B cell (primary cell): ENCODE measurements around the gene DDI2. TPM values are rescaled to one million over a fixed set of nuclear protein-coding genes. Genes with fewer than 3 reads are reported as not detected.

Source experiments
- ATAC-seq: fragments of 200-7000 bp; cut with Tn5 transposase; one replicate; pipeline ENCODE4 v1.10.0; 2021; ENCODE audit warnings: low read depth, mild to moderate bottlenecking, moderate number of reproducible peaks, moderate library complexity
- CTCF ChIA-PET: fragments of 350-600 bp; sonication (Branson Sonifier 250); formaldehyde crosslinking; loops from one replicate; lab custom pipeline; 2021; ENCODE audit warnings: antibody characterized with exemption, inconsistent platforms; lab: Charles Lee
- POLR2A ChIA-PET: fragments of 350-600 bp; sonication (Branson Sonifier 250); formaldehyde crosslinking; loops from one replicate; lab custom pipeline; 2021; ENCODE audit warnings: antibody characterized with exemption; lab: Charles Lee
- DNase-seq: peaks from one replicate; pipeline ENCODE4 v3.0.0; 2013
- H2AFZ ChIP-seq: 2 replicates; pipeline ENCODE4 v1.6.1; 2012; ENCODE audit warnings: mild to moderate bottlenecking, low read depth, low read length; ENCODE audit not compliant: insufficient read depth, poor library complexity, severe bottlenecking
- H3K27ac ChIP-seq, 2 donors: 1 replicate in 1 of 2; 2 replicates in 1 of 2; pipeline ENCODE4 v1.5.1; 2012 to 2013; ENCODE audit warnings: low read length in 2 of 2, mild to moderate bottlenecking in 2 of 2, moderate library complexity in 1 of 2
- H3K27me3 ChIP-seq, 4 experiments: fragments of 200-600 bp in 1 of 4; sonication (generic) in 1 of 4; replicated peaks in 1 of 4; 1 replicate in 2 of 4; 2 replicates in 2 of 4; pipeline versions ENCODE4 v1.6.1 to v1.7.0; 2013 to 2016; ENCODE audit warnings: low read length in 3 of 4, mild to moderate bottlenecking in 2 of 4, mixed read lengths in 1 of 4, moderate library complexity in 1 of 4; ENCODE audit not compliant: insufficient read depth in 4 of 4, control insufficient read depth in 3 of 4; ENCODE audit errors: control extremely low read depth in 1 of 4
- H3K36me3 ChIP-seq, 2 experiments: replicated peaks in 1 of 2; 1 replicate in 1 of 2; 2 replicates in 1 of 2; pipeline versions ENCODE4 v1.6.1 to v1.7.1; 2013; ENCODE audit warnings: low read length in 1 of 2; ENCODE audit not compliant: insufficient read depth in 2 of 2, control insufficient read depth in 1 of 2; ENCODE audit errors: control extremely low read depth in 1 of 2, extremely low read depth in 1 of 2
- H3K4me1 ChIP-seq, 2 donors: fragments of 200-600 bp in 1 of 2; sonication (generic) in 1 of 2; 1 replicate in 1 of 2; 2 replicates in 1 of 2; pipeline versions ENCODE4 v1.5.1 to v1.6.1; 2013 to 2017; ENCODE audit warnings: low read length in 2 of 2; ENCODE audit not compliant: control insufficient read depth in 2 of 2, insufficient read depth in 2 of 2
- H3K4me2 ChIP-seq: replicated peaks from 2 replicates; pipeline ENCODE3; 2012; ENCODE audit warnings: mild to moderate bottlenecking, low read depth, low read length; ENCODE audit not compliant: poor library complexity, severe bottlenecking
- H3K4me3 ChIP-seq, 5 experiments: fragments of 200-600 bp in 1 of 5; sonication (generic) in 1 of 5; 1 replicate in 3 of 5; 2 replicates in 2 of 5; pipeline versions ENCODE4 v1.5.1 to v1.7.0; 2011 to 2016; ENCODE audit warnings: low read length in 4 of 5, mild to moderate bottlenecking in 4 of 5, low read depth in 2 of 5, control low read depth in 1 of 5, moderate library complexity in 1 of 5; ENCODE audit not compliant: insufficient read depth in 1 of 5; ENCODE audit errors: control extremely low read depth in 1 of 5, extremely low read depth in 1 of 5
- H3K79me2 ChIP-seq: fragments of 200-600 bp; sonication (generic); one replicate; pipeline ENCODE4 v1.6.0; 2016; ENCODE audit warnings: low read length; ENCODE audit not compliant: control insufficient read depth, insufficient read depth
- H3K9ac ChIP-seq: fragments of 200-600 bp; sonication (generic); 2 replicates; pipeline ENCODE4 v1.6.1; 2017; ENCODE audit warnings: mild to moderate bottlenecking, low read length, moderate library complexity
- H3K9me3 ChIP-seq, 3 donors: one replicate each; pipeline versions ENCODE4 v1.6.1 to v1.7.1; 2013; ENCODE audit warnings: low read length in 2 of 3; ENCODE audit not compliant: control insufficient read depth in 2 of 3, insufficient read depth in 1 of 3; ENCODE audit errors: control extremely low read depth in 1 of 3
- H4K20me1 ChIP-seq: 2 replicates; pipeline ENCODE4 v1.6.0; 2012; ENCODE audit warnings: mild to moderate bottlenecking, low read length; ENCODE audit not compliant: insufficient read depth, control insufficient read depth, poor library complexity, severe bottlenecking
- H3K27ac Mint-ChIP-seq: one replicate; pipeline ENCODE4 v1.8.0; 2021; ENCODE audit warnings: mixed read lengths
- H3K27me3 Mint-ChIP-seq: one replicate; pipeline ENCODE4 v1.8.0; 2021; ENCODE audit warnings: mixed read lengths
- H3K4me1 Mint-ChIP-seq: one replicate; pipeline ENCODE4 v1.8.0; 2021; ENCODE audit warnings: mixed read lengths
- H3K4me3 Mint-ChIP-seq: one replicate; pipeline ENCODE4 v1.8.0; 2021; ENCODE audit warnings: mixed read lengths
- H3K9me3 Mint-ChIP-seq: one replicate; pipeline ENCODE4 v1.8.0; 2022; ENCODE audit warnings: mixed read lengths; ENCODE audit not compliant: insufficient read depth
- CTCF ChIP-seq: fragments of 200-600 bp; IDR thresholded peaks from one replicate; pipeline ENCODE4 v1.8.0; 2022; ENCODE audit warnings: antibody characterized with exemption, mild to moderate bottlenecking
- EZH2 ChIP-seq: IDR thresholded peaks from 2 replicates; pipeline ENCODE4 v1.6.1; 2012; ENCODE audit warnings: borderline replicate concordance, low read depth, mild to moderate bottlenecking, moderate library complexity, low read length; ENCODE audit not compliant: insufficient read depth, poor library complexity, severe bottlenecking
- WGBS: methylation state at CpG from one replicate; pipeline ENCODE4 v1.1.5; 2013; ENCODE audit warnings: missing lambda C conversion rate; ENCODE audit not compliant: insufficient coverage; 5-methylcytosine and 5-hydroxymethylcytosine counted together
- intact Hi-C: fragments of 100-400 bp; cut with micrococcal nuclease; formaldehyde crosslinking; loops from one replicate; pipeline ENCODE4 v1.10.0; 2022
- polyA plus RNA-seq: library from polyadenylated mRNA; depleted of rRNA; stranded (reverse); fragments of >200 nt; gene quantifications from 2 replicates; pipeline ENCODE4 v1.2.3, GENCODE V29; 2012
- small RNA-seq: library from RNA; depleted of rRNA; stranded (forward); fragments of <200 nt; gene quantifications from one replicate; pipeline ENCODE3, GENCODE V24; 2012; ENCODE audit warnings: low replicate concordance, low read depth; ENCODE audit not compliant: insufficient read length
- total RNA-seq, 2 donors: library from RNA; stranded (reverse); fragments of 120-200 nt in 1 of 2; gene quantifications; 1 replicate in 1 of 2; 2 replicates in 1 of 2; pipeline versions ENCODE4 v1.2.3 to v1.2.4, GENCODE V29; 2013 to 2022

DDI2 gene
- total and polyA plus RNA-seq, 2 donors (not counting 1 experiment from before 2014, with no cell fraction given) = 8.5 to 61.0 TPM

DNA sequence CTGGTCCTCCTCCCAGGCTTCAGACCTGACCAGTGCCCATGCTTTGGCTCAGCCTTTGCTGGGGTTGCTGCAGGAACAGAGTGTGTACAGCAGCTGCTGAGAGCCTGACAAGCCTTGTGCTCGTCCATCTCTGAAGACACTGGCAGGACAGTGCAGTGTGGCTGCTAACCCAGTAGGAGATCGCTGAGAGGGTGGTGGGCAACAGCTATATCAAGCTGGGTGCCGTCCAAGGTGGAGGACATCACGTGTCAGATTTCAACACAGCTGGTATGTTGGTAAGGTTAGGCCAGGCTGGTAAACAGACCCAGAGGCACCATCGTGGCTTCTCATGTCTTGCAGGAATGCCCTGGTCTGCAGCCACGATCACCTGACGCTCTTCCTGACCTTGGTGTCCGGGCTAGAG is 100.9 kb downstream of the DDI2 start:
- H3K36me3 ChIP-seq = peaks cover 0 to 69% of the 10 kb centered on the region in 2 experiments
- CTCF ChIA-PET = interaction anchor here (1.4 kb wide), 1 partner anchor 139 kb away, joined by 4 read pairs; no protein-coding TSS in a partner anchor
- POLR2A ChIA-PET = no interaction called here

More for the DNA sequence above, 100.9 kb downstream of the DDI2 start:
- DNase-seq (no peak), ATAC-seq (no peak)
- H3K4me2 ChIP-seq = no peak overlapping the region
- no peaks in the 10 kb centered on the region for H3K9me3 ChIP-seq
- H3K4me1 ChIP-seq = no peaks in the 10 kb centered on the region
- H3K4me3 ChIP-seq = no peak overlapping the region
- H3K4me3 Mint-ChIP-seq = no peak overlapping the region
- no peaks in the 10 kb centered on the region for H3K27me3 Mint-ChIP-seq
- no peak overlapping the region for H3K27ac ChIP-seq
- no peak overlapping the region for H3K9ac ChIP-seq
- H3K27me3 ChIP-seq = no peaks in the 10 kb centered on the region
- H2AFZ ChIP-seq = no peak overlapping the region
- peaks cover 43% of the 10 kb centered on the region for H4K20me1 ChIP-seq
- no peak overlapping the region for H3K27ac Mint-ChIP-seq
- H3K4me1 Mint-ChIP-seq = peaks cover 3% of the 10 kb centered on the region
- intact Hi-C loops = no loop called here
- 97% methylated on average over 8 of the region's 8 CpGs for WGBS
- peaks cover 16% of the 10 kb centered on the region for H3K79me2 ChIP-seq
- no peaks in the 10 kb centered on the region for H3K9me3 Mint-ChIP-seq
- TF ChIP-seq EZH2 (no peak), CTCF (no peak)

Small RNA genes within 50 kb of the gene (small RNA-seq; reads per million reads assigned to genes)
- gene AL121992.2 = not detected
- gene CD24P1 = not detected
- not detected for gene RNU7-179P

Other genes with a start within 250 kb of the DDI2 start
- 38.4 and 39.3 TPM in 2 replicates for gene EFHD2, start 207.6 kb upstream of the DDI2 start, total RNA-seq
- gene EFHD2, start 207.6 kb upstream of the DDI2 start, polyA plus RNA-seq = 67.2 and 90.0 TPM in 2 replicates
- gene CTRC, start 179.0 kb upstream of the DDI2 start, total RNA-seq = 0.51 TPM in 1 of 2 replicates, not detected in the other
- gene CTRC, start 179.0 kb upstream of the DDI2 start, polyA plus RNA-seq = 0.39 and 1.3 TPM in 2 replicates
- gene CELA2A, start 160.7 kb upstream of the DDI2 start, total RNA-seq = not detected in 2 replicates
- gene CELA2A, start 160.7 kb upstream of the DDI2 start, polyA plus RNA-seq = 0.16 TPM in 1 of 2 replicates, not detected in the other
- not detected in 2 replicates for gene CELA2B, start 141.4 kb upstream of the DDI2 start, total RNA-seq
- gene CELA2B, start 141.4 kb upstream of the DDI2 start, polyA plus RNA-seq = not detected in 2 replicates
- gene CASP9, start 93.2 kb upstream of the DDI2 start, total RNA-seq = 22.9 and 23.6 TPM in 2 replicates
- gene CASP9, start 93.2 kb upstream of the DDI2 start, polyA plus RNA-seq = 16.8 and 17.9 TPM in 2 replicates
- 41.2 and 47.1 TPM in 2 replicates for gene DNAJC16, start 90.6 kb upstream of the DDI2 start, total RNA-seq
- gene DNAJC16, start 90.6 kb upstream of the DDI2 start, polyA plus RNA-seq = 15.1 and 16.9 TPM in 2 replicates
- 3.3 and 3.5 TPM in 2 replicates for gene AGMAT, start 32.4 kb upstream of the DDI2 start, total RNA-seq
- 2.7 and 3.7 TPM in 2 replicates for gene AGMAT, start 32.4 kb upstream of the DDI2 start, polyA plus RNA-seq
- 116 and 120 TPM in 2 replicates for gene PLEKHM2, start 66.9 kb downstream of the DDI2 start, total RNA-seq
- 96.3 and 99.7 TPM in 2 replicates for gene PLEKHM2, start 66.9 kb downstream of the DDI2 start, polyA plus RNA-seq
- gene SLC25A34, start 118.8 kb downstream of the DDI2 start, total RNA-seq = 5.4 and 7.0 TPM in 2 replicates
- 4.1 and 4.6 TPM in 2 replicates for gene SLC25A34, start 118.8 kb downstream of the DDI2 start, polyA plus RNA-seq
- gene TMEM82, start 125.0 kb downstream of the DDI2 start, total RNA-seq = not detected in 2 replicates
- gene TMEM82, start 125.0 kb downstream of the DDI2 start, polyA plus RNA-seq = not detected in 2 replicates
- gene FBLIM1, start 141.3 kb downstream of the DDI2 start, total RNA-seq = not detected in 2 replicates
- gene FBLIM1, start 141.3 kb downstream of the DDI2 start, polyA plus RNA-seq = not detected in 2 replicates
- 1.8 and 2.0 TPM in 2 replicates for gene UQCRHL, start 190.2 kb downstream of the DDI2 start, total RNA-seq
- 0.98 and 1.3 TPM in 2 replicates for gene UQCRHL, start 190.2 kb downstream of the DDI2 start, polyA plus RNA-seq
- 126 and 140 TPM in 2 replicates for gene SPEN, start 230.2 kb downstream of the DDI2 start, total RNA-seq
- gene SPEN, start 230.2 kb downstream of the DDI2 start, polyA plus RNA-seq = 29.1 and 48.4 TPM in 2 replicates